ENCODE measurements around the gene ANO2. TPM values are rescaled to one million over a fixed set of nuclear protein-coding genes. Genes with fewer than 3 reads are reported as not detected.

The ANO2 gene
- total RNA-seq, 1 experiment from 2014 or later: not detected

- DNase-seq: no peak
- H3K27me3 ChIP-seq (ENCODE audit: low read length): peaks cover 25% of the 10 kb centered on the region
- no TSS peak for BruUV-seq (replicated peaks)
Observed at GRCh38 chr12:5924342-5924741, 20.7 kb downstream of the ANO2 start.

GRCh38 chr12:5923751-5924150 is 21.3 kb downstream of the ANO2 start:
- ChIA-PET POLR2A (ENCODE audit: unreplicated experiment) (no interaction called here), CTCF (no interaction called here)
- no peak overlapping the region for H3K27ac ChIP-seq (ENCODE audit: low read length)
- DNase-seq (no peak), ATAC-seq (no peak)
- intact Hi-C loops (cut with micrococcal nuclease): no loop called here
- H3K4me3 ChIP-seq (ENCODE audit: low read length): no peak overlapping the region
- H2AFZ ChIP-seq (ENCODE audit: low read length): no peak overlapping the region
- no peak overlapping the region for H3K9ac ChIP-seq (ENCODE audit: low read length)
- no peaks in the 10 kb centered on the region for H3K79me2 ChIP-seq (ENCODE audit: low read length)
- no peak for TF ChIP-seq CTCF (conservative IDR thresholded peaks at IDR 0.05; ENCODE audit: low read depth, low read length)
- H4K20me1 ChIP-seq (ENCODE audit: low read length): no peaks in the 10 kb centered on the region
- H3K4me2 ChIP-seq (ENCODE audit: low read length): no peak overlapping the region
- H3K36me3 ChIP-seq (ENCODE audit: low read depth, low read length): no peaks in the 10 kb centered on the region
- no TSS peak for BruUV-seq (replicated peaks)
- no peaks in the 10 kb centered on the region for H3K4me1 ChIP-seq (ENCODE audit: insufficient read depth, low read length)
- no peaks in the 10 kb centered on the region for H3K9me2 ChIP-seq (replicated peaks; ENCODE audit: low read length)
- H3K9me3 ChIP-seq (ENCODE audit: low read length): no peaks in the 10 kb centered on the region
- H3K27me3 ChIP-seq (ENCODE audit: low read length): peaks cover 25% of the 10 kb centered on the region
- H3F3A ChIP-seq (ENCODE audit: low read length, unreplicated experiment): no peaks in the 10 kb centered on the region

More at GRCh38 chr12:5924342-5924741, 20.7 kb downstream of the ANO2 start:
- POLR2A ChIA-PET (ENCODE audit: unreplicated experiment): no interaction called here
- Histone ChIP-seq H3K27ac (ENCODE audit: low read length) (no peak overlapping the region), H3K9me2 (replicated peaks; ENCODE audit: low read length) (no peaks in the 10 kb centered on the region), H3K4me1 (ENCODE audit: insufficient read depth, low read length) (no peaks in the 10 kb centered on the region), H3K9me3 (ENCODE audit: low read length) (no peaks in the 10 kb centered on the region), H3K4me2 (ENCODE audit: low read length) (no peak overlapping the region), H3K9ac (ENCODE audit: low read length) (no peak overlapping the region), H2AFZ (ENCODE audit: low read length) (no peak overlapping the region), H3K36me3 (ENCODE audit: low read depth, low read length) (no peaks in the 10 kb centered on the region), H3F3A (ENCODE audit: low read length, unreplicated experiment) (no peaks in the 10 kb centered on the region), H4K20me1 (ENCODE audit: low read length) (no peaks in the 10 kb centered on the region), H3K4me3 (ENCODE audit: low read length) (no peak overlapping the region), H3K79me2 (ENCODE audit: low read length) (no peaks in the 10 kb centered on the region)
- CTCF ChIA-PET: no interaction called here
- intact Hi-C loops (cut with micrococcal nuclease): no loop called here
- no peak for ATAC-seq
- no peak for TF ChIP-seq EZH2phosphoT487 (IDR thresholded peaks at IDR 0.05; ENCODE audit: borderline replicate concordance, low read length)

GRCh38 chr12:5923043-5923605 is 21.9 kb downstream of the ANO2 start:
- ChIA-PET POLR2A (ENCODE audit: unreplicated experiment) (no interaction called here), CTCF (no interaction called here)
- BruUV-seq (replicated peaks): no TSS peak
- no peak overlapping the region for H3K4me2 ChIP-seq (ENCODE audit: low read length)
- ATAC-seq (no peak), DNase-seq (no peak)
- TF ChIP-seq CTCF (conservative IDR thresholded peaks at IDR 0.05; ENCODE audit: low read depth, low read length): no peak
- H3K9me2 ChIP-seq (replicated peaks; ENCODE audit: low read length): no peaks in the 10 kb centered on the region
- intact Hi-C loops (cut with micrococcal nuclease): no loop called here
- H2AFZ ChIP-seq (ENCODE audit: low read length): no peak overlapping the region
- H3K4me1 ChIP-seq (ENCODE audit: insufficient read depth, low read length): no peaks in the 10 kb centered on the region
- no peak overlapping the region for H3K4me3 ChIP-seq (ENCODE audit: low read length)
- H3K9ac ChIP-seq (ENCODE audit: low read length): no peak overlapping the region
- H3F3A ChIP-seq (ENCODE audit: low read length, unreplicated experiment): no peaks in the 10 kb centered on the region
- H3K27me3 ChIP-seq (ENCODE audit: low read length): peaks cover 25% of the 10 kb centered on the region
- H3K36me3 ChIP-seq (ENCODE audit: low read depth, low read length): no peaks in the 10 kb centered on the region
- H3K79me2 ChIP-seq (ENCODE audit: low read length): no peaks in the 10 kb centered on the region
- H4K20me1 ChIP-seq (ENCODE audit: low read length): no peaks in the 10 kb centered on the region
- H3K9me3 ChIP-seq (ENCODE audit: low read length): no peaks in the 10 kb centered on the region
- no peak overlapping the region for H3K27ac ChIP-seq (ENCODE audit: low read length)
